C4-2B (cell line): ENCODE data around the gene CEP85L.

ENCODE experiments used
- H3K27ac ChIP-seq: fragments of 450-650 bp; 2 replicates; pipeline ENCODE4 v1.5.1; 2017
- CTCF ChIP-seq: fragments of 450-650 bp; conservative IDR thresholded peaks from 2 replicates; pipeline ENCODE4 v1.5.1; 2017; ENCODE audit warnings: mild to moderate bottlenecking
- ZFX ChIP-seq: fragments of 450-650 bp; IDR thresholded peaks from 2 replicates; pipeline ENCODE4 v1.6.1; 2017

Gene CEP85L

GRCh38 chr6:118495485-118496280 is 155.7 kb downstream of the CEP85L start:
- no peak overlapping the region for H3K27ac ChIP-seq
- TF ChIP-seq ZFX (no peak), CTCF (no peak)

GRCh38 chr6:118494091-118494490 is 157.3 kb downstream of the CEP85L start:
- no peak for TF ChIP-seq CTCF
- no peak for TF ChIP-seq ZFX
- H3K27ac ChIP-seq, result no peak overlapping the region

GRCh38 chr6:118489990-118490389 is 161.4 kb downstream of the CEP85L start:
- H3K27ac ChIP-seq, result no peak overlapping the region
- TF ChIP-seq CTCF (no peak), ZFX (no peak)

- H3K27ac ChIP-seq, result no peak overlapping the region
- no peak for TF ChIP-seq CTCF
- TF ChIP-seq ZFX, result no peak
These were observed 162.8 kb downstream of the CEP85L start for GRCh38 chr6:118488631-118489030.

GRCh38 chr6:118485601-118486550 is 165.5 kb downstream of the CEP85L start:
- H3K27ac ChIP-seq, result no peak overlapping the region
- no peak for TF ChIP-seq CTCF
- no peak for TF ChIP-seq ZFX

GRCh38 chr6:118476551-118476950 is 174.8 kb downstream of the CEP85L start:
- H3K27ac ChIP-seq, result no peak overlapping the region
- no peak for TF ChIP-seq CTCF
- TF ChIP-seq ZFX, result no peak

- TF ChIP-seq CTCF (no peak), ZFX (no peak)
- no peak overlapping the region for H3K27ac ChIP-seq
These were observed 178.1 kb downstream of the CEP85L start for GRCh38 chr6:118473266-118473665.
